PC-3 (cell line): ENCODE measurements around the gene MMD.

ENCODE experiments used
- CTCF ChIP-seq: fragments of 300-600 bp; sonication (generic); conservative IDR thresholded peaks from 2 replicates; pipeline ENCODE4 v1.5.1; 2017; ENCODE audit warnings: antibody characterized with exemption, low read depth, mild to moderate bottlenecking, low read length
- EZH2 ChIP-seq: fragments of 300-600 bp; sonication (generic); IDR thresholded peaks from one replicate; pipeline ENCODE4 v1.6.1; 2017; ENCODE audit warnings: antibody characterized with exemption, mild to moderate bottlenecking, low read length; ENCODE audit not compliant: unreplicated experiment
- EZH2phosphoT487 ChIP-seq: fragments of 300-600 bp; sonication (generic); IDR thresholded peaks from 2 replicates; pipeline ENCODE4 v1.6.1; 2018; ENCODE audit warnings: mild to moderate bottlenecking, antibody characterized with exemption, low read length, borderline replicate concordance

GRCh38 chr17:55462711-55463110 lies 41.1 kb upstream of the MMD start:
- TF ChIP-seq CTCF (no peak), EZH2phosphoT487 (no peak), EZH2 (no peak)
